Fibroblast of skin of scalp (primary cell): ENCODE data around the gene HYI.

Experiments
- DNase-seq: peaks from one replicate; pipeline ENCODE4 v3.0.0-alpha.2; 2013

The HYI gene

DNA sequence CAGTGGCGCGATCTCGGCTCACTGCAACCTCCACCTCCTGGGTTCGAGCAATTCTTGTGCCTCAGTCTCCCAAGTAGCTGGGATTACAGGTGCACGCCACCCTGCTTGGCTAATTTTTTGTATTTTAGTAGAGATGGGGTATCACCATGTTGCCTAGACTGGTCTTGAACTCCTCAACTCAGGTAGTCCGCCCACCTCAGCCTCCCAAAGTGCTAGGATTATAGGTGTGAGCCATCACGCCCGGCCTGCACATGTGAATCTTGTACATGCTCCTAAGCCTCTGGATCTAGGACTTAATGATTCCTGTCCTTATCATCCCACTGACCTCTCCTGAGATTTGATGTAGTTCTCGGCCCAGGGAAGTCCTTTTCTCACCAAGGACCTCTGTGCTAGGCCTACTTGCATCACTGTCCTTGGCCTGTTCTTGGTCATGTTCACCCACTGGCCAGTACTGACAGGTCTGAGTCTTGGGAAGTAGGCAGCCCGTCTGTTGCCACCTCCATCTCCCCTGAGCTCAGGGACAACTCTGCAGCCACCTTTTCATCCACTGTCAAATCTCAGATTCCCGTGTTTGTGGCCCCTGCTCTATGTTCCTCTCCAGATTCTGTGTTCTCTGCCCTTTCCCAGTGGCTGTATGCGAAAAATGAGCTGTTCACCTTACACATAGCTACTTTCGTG lies 9.4 kb downstream of the HYI start:
- DNase-seq = no peak

DNA sequence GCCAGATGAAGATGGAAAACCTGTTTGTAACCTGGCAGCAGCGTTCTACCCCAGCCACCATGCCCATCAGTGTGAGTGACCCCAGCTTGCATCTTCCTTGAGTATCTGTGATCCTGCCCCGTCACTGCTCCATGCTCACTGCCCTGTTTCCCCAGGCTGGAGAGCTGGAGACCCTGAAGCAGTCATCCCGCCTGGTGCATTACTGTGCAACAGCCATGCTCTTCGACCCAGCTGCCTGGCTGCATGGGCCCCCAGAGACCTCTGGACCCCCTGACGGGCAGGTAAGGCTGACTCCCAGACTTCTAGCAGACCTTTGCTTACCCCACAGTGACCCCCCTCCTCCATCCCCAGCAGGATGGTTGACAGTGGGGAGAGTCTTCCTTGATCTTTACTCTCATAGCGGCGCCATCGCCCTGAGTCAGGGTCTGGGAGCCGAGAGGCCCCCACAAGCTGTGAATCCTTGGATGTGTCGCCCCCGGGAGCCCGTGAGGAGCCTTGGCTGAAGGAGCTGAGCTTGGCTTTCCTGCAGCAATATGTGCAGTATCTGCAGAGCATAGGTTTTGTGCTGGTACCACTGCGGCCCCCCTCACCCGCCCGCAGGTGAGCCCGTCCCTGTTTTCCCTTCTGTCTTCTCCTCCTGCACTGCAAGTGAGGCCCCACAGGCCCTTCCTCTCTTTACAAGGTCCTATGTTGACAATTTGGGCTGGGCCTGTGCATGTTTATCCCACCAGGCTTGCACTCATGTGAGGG lies 10.4 kb downstream of the HYI start:
- no peak for DNase-seq

DNA sequence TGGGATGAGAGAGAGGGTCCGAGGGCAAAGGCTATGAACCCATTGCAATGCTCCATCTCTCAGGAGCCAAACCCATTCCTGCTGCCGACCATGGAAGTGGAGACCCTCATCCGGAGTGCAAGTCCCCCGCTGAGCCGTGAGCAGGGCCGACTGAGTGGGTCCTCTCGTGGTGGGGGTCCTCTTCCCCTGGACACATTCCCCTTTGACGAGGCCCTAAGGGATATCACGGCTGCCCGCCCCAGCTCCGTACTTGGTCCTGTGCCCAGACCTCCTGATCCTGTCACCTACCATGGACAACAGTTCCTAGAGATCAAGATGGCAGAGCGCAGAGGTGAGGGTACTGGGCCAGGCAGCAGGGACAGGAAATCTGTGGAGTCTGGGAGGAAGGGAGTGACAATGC lies 11.0 kb downstream of the HYI start:
- no peak for DNase-seq

DNA sequence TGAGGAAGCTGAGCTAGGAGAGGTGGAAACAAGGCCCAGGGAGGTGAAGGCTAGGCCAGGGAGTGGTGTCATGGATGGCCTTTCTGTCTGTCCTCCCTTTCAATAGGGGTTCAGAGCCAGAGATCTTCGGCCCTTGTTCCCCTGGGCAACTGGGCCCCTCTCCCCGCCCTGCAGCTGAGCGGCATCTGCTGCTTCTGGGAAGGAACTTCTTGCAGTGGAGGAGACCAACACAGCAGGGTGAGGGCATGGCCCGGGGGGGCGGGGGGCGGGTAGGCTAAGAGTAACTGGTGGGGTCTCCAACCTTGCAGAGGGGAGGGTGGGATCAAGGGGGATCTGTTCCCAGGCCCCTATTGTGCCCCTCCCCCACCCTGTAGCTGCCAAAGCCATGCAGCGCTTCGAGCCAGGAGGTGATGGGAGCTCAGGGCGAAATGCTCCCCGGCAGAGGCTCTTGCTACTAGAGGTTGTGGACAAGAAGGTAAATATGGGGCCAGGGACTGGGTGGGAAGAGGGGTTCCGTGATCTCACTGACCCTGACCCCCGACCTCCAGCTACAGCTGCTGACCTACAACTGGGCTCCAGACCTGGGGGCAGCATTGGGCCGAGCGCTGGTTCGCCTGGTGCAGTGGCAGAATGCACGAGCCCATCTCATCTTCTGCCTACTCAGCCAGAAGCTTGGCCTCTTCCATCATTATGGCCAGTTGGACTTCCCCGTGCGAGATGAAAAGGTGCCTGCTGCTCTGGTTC lies 11.7 kb downstream of the HYI start:
- no peak for DNase-seq

DNA sequence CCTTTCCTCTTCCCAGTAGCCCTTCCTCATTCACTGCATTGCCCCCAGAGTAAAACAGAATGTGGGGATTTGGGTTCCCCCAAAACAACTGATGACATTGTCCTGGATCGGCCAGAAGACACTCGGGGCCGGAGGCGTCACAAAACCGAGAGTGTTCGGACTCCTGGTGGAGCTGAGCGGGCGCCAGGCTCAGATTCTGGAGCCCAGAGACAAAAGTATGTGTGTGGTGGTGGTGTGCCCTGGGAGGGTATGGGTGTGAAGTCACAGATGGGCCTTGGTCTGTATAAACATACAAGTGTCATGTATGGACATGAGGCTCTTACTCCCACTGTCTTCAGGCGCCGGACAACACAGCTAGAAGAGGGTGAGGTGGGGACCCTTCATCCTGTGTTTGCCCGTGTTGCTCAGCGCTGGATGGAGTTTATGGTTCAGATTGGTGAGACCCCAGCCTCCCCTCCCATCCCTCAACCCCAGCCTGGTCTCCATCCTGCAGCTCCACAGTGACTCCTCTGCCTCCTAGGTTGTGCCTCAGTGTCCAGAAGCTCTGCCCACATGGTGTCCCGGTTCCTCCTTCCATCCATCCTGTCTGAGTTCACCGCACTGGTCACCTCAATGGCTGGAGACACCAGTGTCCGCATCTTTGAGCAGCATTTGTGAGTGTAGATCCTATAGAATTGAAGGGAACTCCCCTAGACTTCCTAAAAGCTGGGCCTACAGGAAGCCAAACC lies 12.4 kb downstream of the HYI start:
- DNase-seq = no peak

DNA sequence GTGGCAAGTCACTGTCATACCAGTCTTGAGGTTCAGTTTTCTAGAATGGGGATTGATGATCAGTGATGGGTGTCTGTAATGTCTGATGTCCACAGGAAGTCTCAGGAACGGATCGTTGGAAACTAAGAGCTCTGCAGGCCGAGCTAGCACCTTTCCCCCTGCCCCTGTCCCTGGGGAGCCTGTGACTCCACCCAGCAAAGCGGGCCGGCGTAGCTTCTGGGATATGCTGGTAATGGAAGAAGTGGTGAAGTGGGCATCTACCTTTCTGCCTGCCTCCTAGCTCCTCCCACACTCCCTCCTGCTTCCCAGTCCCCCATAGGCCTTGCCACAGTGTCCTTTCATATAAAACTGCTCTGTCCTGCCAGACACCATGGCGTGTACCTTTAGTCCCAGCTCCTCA lies 13.4 kb downstream of the HYI start:
- no peak for DNase-seq

- DNase-seq = no peak
These were observed 13.9 kb downstream of the HYI start for GRCh38 chr1:43439781-43440180.

DNA sequence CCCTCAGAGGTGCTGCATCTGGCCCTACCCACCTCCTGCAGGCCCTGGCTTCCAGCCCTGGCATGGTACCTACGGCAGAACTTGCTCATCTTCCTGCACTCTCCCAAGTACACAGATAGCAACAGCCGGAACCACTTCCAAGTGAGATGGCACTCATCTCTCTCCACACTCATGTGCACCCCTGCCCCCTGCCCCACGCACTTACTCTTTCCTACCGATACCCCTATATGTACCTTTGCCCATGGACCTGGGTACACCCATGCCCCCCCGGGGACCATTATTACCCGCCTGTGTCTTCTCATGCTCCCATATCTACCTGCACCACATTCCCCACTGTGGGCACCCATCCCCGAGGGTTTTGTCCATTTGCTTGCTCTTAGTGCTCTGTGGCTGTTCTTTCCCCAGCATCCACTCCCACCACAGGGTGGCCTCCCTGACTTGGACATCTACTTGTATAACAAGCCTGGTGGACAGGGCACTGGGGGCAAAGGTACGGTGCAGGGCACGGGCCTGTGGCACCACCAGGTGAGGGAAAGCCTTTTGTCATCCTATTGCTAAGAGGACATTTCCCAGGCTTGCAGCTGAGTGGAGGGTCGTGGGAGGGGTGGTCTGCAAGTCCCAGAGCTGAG lies 14.7 kb downstream of the HYI start:
- DNase-seq = no peak

DNA sequence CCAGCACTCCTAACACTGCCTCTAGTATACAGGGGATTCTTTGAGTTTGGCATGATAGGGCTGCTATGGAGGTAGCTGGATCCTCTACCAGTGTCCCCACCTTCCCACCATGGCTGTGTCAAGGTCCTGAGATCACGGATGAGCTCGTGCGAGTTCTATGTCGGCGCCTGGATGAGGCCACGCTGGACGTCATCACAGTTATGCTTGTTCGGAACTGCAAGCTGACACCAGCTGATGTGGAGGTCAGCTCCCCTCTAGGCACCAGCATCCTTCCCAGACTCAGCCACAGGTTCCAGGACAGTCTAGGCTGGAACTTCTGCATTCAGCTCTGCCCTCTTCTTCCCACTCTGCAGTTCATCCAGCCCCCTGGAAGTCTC lies 15.2 kb downstream of the HYI start:
- no peak for DNase-seq

- no peak for DNase-seq
These were observed 15.7 kb downstream of the HYI start for GRCh38 chr1:43438006-43438405.

DNA sequence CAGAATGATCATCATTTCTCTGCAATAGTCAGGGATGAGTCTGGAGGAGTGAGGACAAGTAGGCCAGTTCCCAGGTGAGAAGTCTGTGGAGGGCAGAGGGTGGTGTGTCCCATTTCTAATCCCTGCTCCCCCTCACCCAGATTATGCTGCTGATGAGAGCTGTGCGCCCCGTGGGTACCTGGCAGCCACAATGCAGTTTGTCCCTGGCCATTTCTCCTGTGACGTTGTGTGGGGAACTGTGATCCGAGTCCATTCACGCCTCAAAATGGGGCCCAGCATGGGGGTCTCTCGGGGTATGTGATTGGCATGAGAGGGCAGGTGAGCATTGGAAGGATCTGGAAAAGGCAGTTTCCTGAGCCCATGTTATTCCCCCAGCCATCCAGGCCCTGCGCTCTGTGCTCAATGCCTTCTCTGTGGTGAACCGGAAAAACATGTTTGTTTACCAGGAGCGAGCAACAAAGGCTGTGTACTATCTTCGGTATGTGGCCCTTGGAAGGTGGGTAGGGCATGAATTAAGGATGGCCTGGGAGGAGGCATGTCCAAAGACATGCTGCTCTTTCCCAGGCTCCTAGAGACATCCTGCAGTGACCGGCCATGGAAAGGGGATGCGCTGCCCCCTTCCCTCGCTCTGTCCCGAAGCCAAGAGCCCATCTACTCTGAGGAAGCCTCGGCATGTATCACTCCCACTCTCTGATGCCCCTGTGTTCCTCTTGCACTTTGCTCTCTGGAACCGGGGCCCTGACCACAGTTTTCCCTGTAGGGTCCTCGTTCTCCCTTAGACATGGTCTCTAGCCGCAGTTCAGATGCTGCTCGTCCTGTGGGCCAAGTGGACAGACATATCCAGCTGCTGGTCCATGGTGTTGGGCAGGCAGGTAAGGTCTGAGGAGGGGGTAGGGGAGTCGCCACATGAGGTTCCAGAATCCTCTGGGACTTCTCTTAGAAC lies 16.4 kb downstream of the HYI start:
- DNase-seq = no peak

- DNase-seq = peak; percentile 14
These were observed 17.4 kb downstream of the HYI start for GRCh38 chr1:43436371-43436770.

- DNase-seq = peak; percentile 66
These were observed 18.3 kb downstream of the HYI start for GRCh38 chr1:43435146-43436145.

GRCh38 chr1:43434256-43434655 lies 19.5 kb downstream of the HYI start:
- DNase-seq = no peak

GRCh38 chr1:43432907-43433306 lies 20.8 kb downstream of the HYI start:
- no peak for DNase-seq

GRCh38 chr1:43432171-43432860 lies 21.4 kb downstream of the HYI start:
- no peak for DNase-seq

GRCh38 chr1:43431676-43432075 lies 22.1 kb downstream of the HYI start:
- DNase-seq = no peak

DNA sequence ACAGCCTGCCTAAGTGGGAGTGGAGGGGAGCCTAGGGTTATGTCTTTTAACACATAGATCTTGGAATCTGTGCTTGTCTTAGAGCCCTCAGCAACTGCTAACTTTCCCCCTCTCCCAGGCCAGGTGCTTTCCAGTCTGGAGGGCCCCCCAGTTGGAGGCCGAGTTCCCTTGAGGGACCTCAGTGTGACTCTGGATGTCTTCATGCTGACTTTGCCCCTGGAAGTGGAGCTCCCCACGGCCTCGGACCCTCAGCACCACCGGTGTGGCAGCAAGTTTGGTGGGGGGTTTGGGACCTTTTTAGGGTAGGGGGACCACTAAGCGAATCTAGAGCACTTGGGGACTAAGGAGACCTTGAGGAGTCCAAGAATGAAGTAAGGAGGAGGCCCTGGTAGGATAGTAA lies 22.9 kb downstream of the HYI start:
- no peak for DNase-seq

GRCh38 chr1:43427941-43428340 lies 25.8 kb downstream of the HYI start:
- no peak for DNase-seq
